H1 (cell line): ENCODE data around the gene RTN4IP1. TPM values are rescaled to one million over a fixed set of nuclear protein-coding genes. Genes with fewer than 3 reads are reported as not detected.
A peak's percentile ranks its signal among the peaks of the same experiment; 100 is the strongest.

Source experiments
- CTCF ChIA-PET: fragments of 300-600 bp; sonication (Branson Sonifier 250); formaldehyde crosslinking; loops from one replicate; lab custom pipeline; 2021; ENCODE audit not compliant: partially characterized antibody; lab: Charles Lee
- POLR2A ChIA-PET: fragments of 300-600 bp; sonication (Branson Sonifier 250); formaldehyde crosslinking; loops from one replicate; lab custom pipeline; 2021; ENCODE audit warnings: inconsistent platforms; ENCODE audit not compliant: partially characterized antibody; lab: Charles Lee
- DNase-seq, 2 experiments: peaks; one replicate each; pipeline versions ENCODE4 v3.0.0 to v3.0.0-alpha.2; 2010 to 2022; ENCODE audit warnings: low spot score in 2 of 2, low read depth in 1 of 2, mixed read lengths in 1 of 2
- FAIRE-seq: peaks from 2 replicates; lab custom pipeline; 2011; peaks lifted over from hg19 to GRCh38; lab: Jason Lieb, UNC
- H2AFZ ChIP-seq: 2 replicates; pipeline ENCODE4 v1.8.1; 2012; ENCODE audit warnings: low read length, inconsistent platforms
- H2AK5ac ChIP-seq: 2 replicates; pipeline ENCODE4 v1.6.1; 2013; ENCODE audit warnings: low read depth, low read length
- H2BK120ac ChIP-seq: replicated peaks from 2 replicates; pipeline ENCODE3; 2013; ENCODE audit warnings: low read depth, low read length, inconsistent platforms
- H2BK12ac ChIP-seq: 2 replicates; pipeline ENCODE4 v1.6.1; 2013; ENCODE audit warnings: low read depth, low read length
- H2BK15ac ChIP-seq: 2 replicates; pipeline ENCODE4 v1.6.1; 2013; ENCODE audit warnings: low read length
- H2BK20ac ChIP-seq: 2 replicates; pipeline ENCODE4 v1.6.1; 2013; ENCODE audit warnings: low read length
- H2BK5ac ChIP-seq: 2 replicates; pipeline ENCODE4 v1.6.1; 2013; ENCODE audit warnings: low read depth, low read length
- H3K14ac ChIP-seq: 2 replicates; pipeline ENCODE4 v1.6.1; 2013; ENCODE audit warnings: inconsistent platforms; ENCODE audit not compliant: insufficient read length
- H3K18ac ChIP-seq: 2 replicates; pipeline ENCODE4 v1.6.1; 2013; ENCODE audit warnings: low read length; ENCODE audit errors: extremely low read depth
- H3K23ac ChIP-seq: 2 replicates; pipeline ENCODE4 v1.6.1; 2013; ENCODE audit warnings: inconsistent platforms; ENCODE audit not compliant: insufficient read length
- H3K23me2 ChIP-seq: 2 replicates; pipeline ENCODE4 v1.6.1; 2013; ENCODE audit warnings: low read depth, low read length
- H3K27ac ChIP-seq: 2 replicates; pipeline ENCODE4 v1.6.1; 2011; ENCODE audit warnings: low read depth, low read length, inconsistent platforms
- H3K27me3 ChIP-seq, 4 experiments: replicated peaks in 1 of 4; 1 replicate in 1 of 4; 2 replicates in 3 of 4; pipeline versions ENCODE4 v1.6.1 to v1.8.1; 2011 to 2013; ENCODE audit warnings: low read length in 3 of 4, mild to moderate bottlenecking in 3 of 4, inconsistent platforms in 2 of 4, mixed read lengths in 2 of 4, moderate library complexity in 1 of 4; ENCODE audit not compliant: control insufficient read depth in 3 of 4, insufficient read depth in 3 of 4; ENCODE audit errors: extremely low read depth in 1 of 4
- H3K36me3 ChIP-seq, 4 experiments: 2 replicates each; pipeline versions ENCODE4 v1.6.1 to v1.8.1; 2011 to 2013; ENCODE audit warnings: mild to moderate bottlenecking in 4 of 4, low read length in 3 of 4, moderate library complexity in 2 of 4, control low read depth in 1 of 4, inconsistent platforms in 1 of 4; ENCODE audit not compliant: insufficient read depth in 4 of 4, control insufficient read depth in 2 of 4
- H3K4ac ChIP-seq: replicated peaks from 2 replicates; pipeline ENCODE3; 2013; ENCODE audit warnings: low read length, low read depth, mixed read lengths, inconsistent platforms; ENCODE audit not compliant: insufficient read length
- H3K4me1 ChIP-seq, 4 experiments: replicated peaks in 1 of 4; 1 replicate in 1 of 4; 2 replicates in 3 of 4; pipeline versions ENCODE4 v1.6.1 to v1.8.1; 2011 to 2013; ENCODE audit warnings: low read length in 3 of 4, inconsistent platforms in 2 of 4, mixed read lengths in 1 of 4; ENCODE audit not compliant: insufficient read depth in 4 of 4, control insufficient read depth in 3 of 4
- H3K4me2 ChIP-seq, 2 experiments: 2 replicates each; pipeline versions ENCODE4 v1.6.1 to v1.8.1; 2011 to 2013; ENCODE audit warnings: low read depth in 2 of 2, low read length in 2 of 2, control low read depth in 1 of 2, inconsistent platforms in 1 of 2, mild to moderate bottlenecking in 1 of 2; ENCODE audit not compliant: insufficient read depth in 1 of 2
- H3K4me3 ChIP-seq, 4 experiments: fragments of 200-600, 300-600 bp in 1 of 4; sonication (generic), shearing (Covaris generic), sonication (Bioruptor Twin) in 1 of 4; 2 replicates each; pipeline versions ENCODE4 v1.5.1 to v1.8.1; 2011 to 2016; ENCODE audit warnings: low read length in 4 of 4, low read depth in 3 of 4, control low read depth in 2 of 4, inconsistent platforms in 2 of 4, mild to moderate bottlenecking in 2 of 4, mixed read lengths in 1 of 4, moderate library complexity in 1 of 4; ENCODE audit not compliant: insufficient read depth in 2 of 4; ENCODE audit errors: extremely low read depth in 1 of 4
- H3K56ac ChIP-seq: replicated peaks from 2 replicates; pipeline ENCODE3; 2013; ENCODE audit warnings: low read depth, mild to moderate bottlenecking, mixed read lengths, low read length, inconsistent platforms; ENCODE audit not compliant: insufficient read length
- H3K79me1 ChIP-seq: 2 replicates; pipeline ENCODE4 v1.6.1; 2013; ENCODE audit warnings: low read depth, low read length, control low read depth
- H3K79me2 ChIP-seq, 2 experiments: 2 replicates each; pipeline versions ENCODE4 v1.6.1 to v1.8.1; 2012 to 2013; ENCODE audit warnings: low read length in 2 of 2, mild to moderate bottlenecking in 2 of 2, inconsistent platforms in 1 of 2; ENCODE audit not compliant: insufficient read depth in 2 of 2, control insufficient read depth in 1 of 2
- H3K9ac ChIP-seq, 4 experiments: replicated peaks in 1 of 4; 1 replicate in 1 of 4; 2 replicates in 3 of 4; pipeline versions ENCODE4 v1.6.1 to v1.8.1; 2011 to 2013; ENCODE audit warnings: low read depth in 3 of 4, low read length in 3 of 4, control low read depth in 2 of 4, mild to moderate bottlenecking in 2 of 4, moderate library complexity in 2 of 4, inconsistent platforms in 1 of 4; ENCODE audit errors: extremely low read depth in 1 of 4
- H3K9me3 ChIP-seq, 2 experiments: 2 replicates each; pipeline versions ENCODE4 v1.6.1 to v1.8.1; 2012 to 2013; ENCODE audit warnings: mild to moderate bottlenecking in 2 of 2, moderate library complexity in 2 of 2, control low read depth in 1 of 2, inconsistent platforms in 1 of 2, low read depth in 1 of 2, low read length in 1 of 2, mixed read lengths in 1 of 2; ENCODE audit not compliant: insufficient read depth in 2 of 2
- H4K20me1 ChIP-seq, 2 experiments: replicated peaks in 1 of 2; 2 replicates each; pipeline versions ENCODE3 to v1.8.1; 2011 to 2013; ENCODE audit warnings: inconsistent platforms in 2 of 2, low read length in 2 of 2, mild to moderate bottlenecking in 1 of 2; ENCODE audit not compliant: insufficient read depth in 2 of 2, control insufficient read depth in 1 of 2
- H4K5ac ChIP-seq: 2 replicates; pipeline ENCODE4 v1.6.1; 2013; ENCODE audit warnings: low read length, low read depth, mixed read lengths, inconsistent platforms; ENCODE audit not compliant: insufficient read length
- H4K8ac ChIP-seq: 2 replicates; pipeline ENCODE4 v1.8.0; 2013; ENCODE audit warnings: mild to moderate bottlenecking, moderate library complexity, low read length, inconsistent platforms; ENCODE audit not compliant: insufficient read depth; ENCODE audit errors: extremely low read depth
- H4K91ac ChIP-seq: replicated peaks from 2 replicates; pipeline ENCODE3; 2013; ENCODE audit warnings: low read length, mixed read lengths, inconsistent platforms; ENCODE audit not compliant: insufficient read length
- BACH1 ChIP-seq: IDR thresholded peaks from 2 replicates; pipeline ENCODE4 v1.6.1; 2012; ENCODE audit warnings: low read length, improper control_type of control experiment
- CBX5 ChIP-seq: fragments of 300-800, 300-1000 bp; sonication (generic); IDR thresholded peaks from 2 replicates; pipeline ENCODE4 v1.7.1; 2016; ENCODE audit warnings: antibody characterized with exemption, low read length, low read depth
- CEBPB ChIP-seq: IDR thresholded peaks from 2 replicates; pipeline ENCODE4 v1.6.1; 2012; ENCODE audit warnings: low read depth, low read length
- E2F6 ChIP-seq: IDR thresholded peaks from 2 replicates; pipeline ENCODE4 v1.6.1; 2012; ENCODE audit warnings: inconsistent platforms
- EP300 ChIP-seq, 2 experiments: IDR thresholded peaks; 1 replicate in 1 of 2; 2 replicates in 1 of 2; pipeline ENCODE4 v1.6.1; 2011 to 2012; ENCODE audit warnings: low read depth in 2 of 2, low read length in 2 of 2, mild to moderate bottlenecking in 2 of 2, borderline replicate concordance in 1 of 2, inconsistent platforms in 1 of 2, moderate library complexity in 1 of 2
- GTF2F1 ChIP-seq: IDR thresholded peaks from 2 replicates; pipeline ENCODE4 v1.6.1; 2012; ENCODE audit warnings: low read depth, low read length, improper control_type of control experiment, borderline replicate concordance
- NANOG ChIP-seq: IDR thresholded peaks from 2 replicates; pipeline ENCODE4 v1.6.1; 2011; ENCODE audit warnings: low read length, low read depth, mild to moderate bottlenecking, inconsistent platforms; ENCODE audit not compliant: insufficient read depth, poor library complexity, severe bottlenecking
- RBBP5 ChIP-seq: IDR thresholded peaks from 2 replicates; pipeline ENCODE4 v1.7.1; 2012; ENCODE audit warnings: low read depth, mild to moderate bottlenecking, inconsistent platforms, low read length, moderate library complexity, borderline replicate concordance
- RXRA ChIP-seq: IDR thresholded peaks from 2 replicates; pipeline ENCODE4 v1.6.1; 2011; ENCODE audit warnings: low read depth, mild to moderate bottlenecking, low read length, moderate library complexity; ENCODE audit not compliant: insufficient read depth
- SIRT6 ChIP-seq: IDR thresholded peaks from one replicate; pipeline ENCODE4 v1.7.1; 2012; ENCODE audit warnings: low read length, inconsistent platforms
- SP4 ChIP-seq: IDR thresholded peaks from 2 replicates; pipeline ENCODE4 v1.6.1; 2012; ENCODE audit warnings: low read length, inconsistent platforms
- WGBS, 2 experiments: shearing (Covaris generic) in 1 of 2; methylation state at CpG; one replicate each; pipeline versions ENCODE4 v1.1.6 to v1.1.7; 2013 to 2015; ENCODE audit warnings: low lambda C conversion rate in 2 of 2, mixed read lengths in 2 of 2, inconsistent platforms in 1 of 2, low coverage in 1 of 2, missing lambda C conversion rate in 1 of 2; ENCODE audit not compliant: insufficient replicate concordance in 2 of 2, insufficient coverage in 1 of 2, insufficient read length in 1 of 2; ENCODE audit errors: extremely low coverage in 1 of 2, missing lambda C conversion rate in 1 of 2; 5-methylcytosine and 5-hydroxymethylcytosine counted together
- polyA plus RNA-seq, 7 experiments: library from polyadenylated mRNA; depleted of rRNA in 3 of 7; stranded (reverse) in 5 of 7; unstranded in 2 of 7; fragments of >200 nt in 5 of 7; fragments of 200-250 nt in 2 of 7; gene quantifications; 1 replicate in 5 of 7; 2 replicates in 1 of 7; 4 replicates in 1 of 7; pipeline versions ENCODE4 v1.2.1 to v1.2.3, GENCODE V29; 2011 to 2013; ENCODE audit warnings: missing spikeins in 2 of 7, mixed read lengths in 2 of 7
- total RNA-seq: library from RNA; stranded (reverse); fragmentation: NEBNext Ultra II Directional; extraction: Animal tissue kit (Norgen Biotek cat#: 25700); gene quantifications from 2 replicates; pipeline ENCODE4 v1.2.1, GENCODE V29; 2021

The RTN4IP1 gene
- total and polyA plus RNA-seq, 2 of the 8 experiments (the other 6 are each of a cell fraction or from before 2014, with no cell fraction given) = 14.6 to 19.5 TPM

GRCh38 chr6:106609699-106610098 is 19.6 kb downstream of the RTN4IP1 start:
- Histone ChIP-seq H3K4ac (no peak overlapping the region), H2AFZ (no peak overlapping the region), H2BK15ac (no peak overlapping the region), H3K18ac (no peak overlapping the region), H3K79me1 (no peaks in the 10 kb centered on the region), H2AK5ac (no peak overlapping the region), H2BK120ac (peak overlapping the region; percentile 75), H3K9me3 (peaks cover 0 to 2% of the 10 kb centered on the region in 2 experiments; a peak in 1 of 4 replicates), H4K91ac (no peak overlapping the region), H3K4me2 (no peak overlapping the region), H3K36me3 (peaks cover 0 to 9% (median 0%) of the 10 kb centered on the region in 4 experiments; a peak in 2 of 8 replicates), H4K20me1 (no peaks in the 10 kb centered on the region), H3K79me2 (no peaks in the 10 kb centered on the region), H2BK12ac (no peak overlapping the region), H3K56ac (no peak overlapping the region), H3K14ac (no peak overlapping the region), H3K4me3 (no peak overlapping the region), H3K27me3 (no peaks in the 10 kb centered on the region), H4K8ac (no peak overlapping the region), H3K23me2 (no peaks in the 10 kb centered on the region), H3K27ac (no peak overlapping the region), H3K4me1 (peaks cover 9 to 18% (median 10%) of the 10 kb centered on the region in 4 experiments; a peak in 6 of 7 replicates), H3K23ac (no peak overlapping the region), H3K9ac (no peak overlapping the region), H2BK20ac (0 out of 2 replicates have a peak overlapping the region, but pooled peaks have one; percentile 25), H4K5ac (no peak overlapping the region), H2BK5ac (no peak overlapping the region; the same call in 1 of the 2 replicates)
- POLR2A ChIA-PET = interaction anchor here (0.6 to 1.2 kb wide), 8 partner anchors 16 to 384 kb away, joined by 3 to 8 read pairs (median 3); no protein-coding TSS in a partner anchor
- 72% methylated on average over 6 of the region's 6 CpGs; no CpG with 5 or more reads in 1 of the 2 experiments for WGBS, 2 experiments
- DNase-seq = no peak
- CTCF ChIA-PET = interaction anchor here (0.6 to 5.1 kb wide), 37 partner anchors 10 to 388 kb away, joined by 3 to 52 read pairs (median 4); no protein-coding TSS in a partner anchor
- peak; percentile 97 for FAIRE-seq
- TF ChIP-seq SIRT6 (no peak), CBX5 (no peak), CEBPB (0 out of 2 replicates have a peak, but pooled peaks have one; percentile 29), BACH1 (no peak), GTF2F1 (no peak), NANOG (no peak), E2F6 (no peak), SP4 (no peak), EP300 (IDR thresholded peaks at IDR 0.05; ENCODE audit: borderline replicate concordance in 1 of 2, low read depth in 2 of 2, low read length in 2 of 2) (no peak), RBBP5 (no peak), RXRA (no peak)
